ES-I3 (cell line): ENCODE results near the gene SLC25A45.

ENCODE experiments used
- H3K36me3 ChIP-seq: 2 replicates; pipeline ENCODE4 v1.6.1; 2013; ENCODE audit warnings: mild to moderate bottlenecking, low read length, control low read depth, moderate library complexity; ENCODE audit not compliant: insufficient read depth
- H3K4me1 ChIP-seq: 2 replicates; pipeline ENCODE4 v1.6.1; 2013; ENCODE audit warnings: mild to moderate bottlenecking, control low read depth, low read length; ENCODE audit not compliant: insufficient read depth
- H3K9ac ChIP-seq: 2 replicates; pipeline ENCODE4 v1.6.1; 2013; ENCODE audit warnings: low read depth, mild to moderate bottlenecking, low read length, moderate library complexity
- H3K9me3 ChIP-seq: 2 replicates; pipeline ENCODE4 v1.6.1; 2013; ENCODE audit warnings: mild to moderate bottlenecking, low read length, moderate library complexity; ENCODE audit not compliant: control insufficient read depth, insufficient read depth

The SLC25A45 gene

DNA sequence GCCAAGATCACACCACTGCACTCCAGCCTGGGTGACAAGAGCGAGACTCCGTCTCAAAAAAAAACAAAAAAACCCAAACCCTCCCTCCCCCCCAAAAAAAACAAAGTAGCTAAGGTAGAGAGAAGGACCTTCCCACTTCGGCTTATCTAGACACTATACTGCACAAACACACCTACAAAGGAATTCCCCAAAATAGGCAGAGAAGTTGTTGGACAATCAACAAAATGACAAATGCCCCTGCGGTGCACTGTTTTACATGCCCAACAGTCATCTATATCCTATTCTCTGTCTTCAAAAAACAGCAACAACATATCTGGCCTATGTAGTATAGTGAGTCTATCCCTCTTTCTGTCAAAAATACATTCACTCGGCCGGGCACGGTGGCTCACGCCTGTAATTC is 55.4 kb downstream of the SLC25A45 start:
- Histone ChIP-seq H3K36me3 (no peaks in the 10 kb centered on the region), H3K4me1 (peaks cover 4% of the 10 kb centered on the region; the same call in 1 of the 2 replicates), H3K9ac (no peak overlapping the region), H3K9me3 (no peaks in the 10 kb centered on the region)

DNA sequence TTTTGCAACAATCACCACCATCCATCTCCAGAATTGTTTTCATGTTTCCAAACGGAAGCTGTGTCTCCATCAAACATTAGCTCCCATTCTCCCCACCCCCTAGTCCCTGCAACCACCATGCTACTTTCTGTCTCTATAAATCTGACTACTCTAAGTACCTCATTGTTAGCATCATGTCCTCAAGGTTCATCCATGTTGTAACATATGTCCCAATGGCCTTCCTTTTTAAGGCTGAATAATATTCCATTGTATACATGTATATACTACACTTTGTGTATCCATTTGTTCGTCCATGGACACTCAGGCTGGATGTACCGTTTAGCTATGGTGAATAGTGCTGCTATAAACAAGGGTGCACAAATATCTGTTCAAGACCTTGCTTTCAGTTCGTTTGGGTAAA is 57.0 kb downstream of the SLC25A45 start:
- Histone ChIP-seq H3K36me3 (0 out of 2 replicates have a peak, but pooled peaks cover 2% of the 10 kb centered on the region), H3K4me1 (peaks cover 4% of the 10 kb centered on the region; the same call in 1 of the 2 replicates), H3K9ac (no peak overlapping the region), H3K9me3 (no peaks in the 10 kb centered on the region)
